IMR-90 (cell line): Measurements from ENCODE around the gene ANO9. TPM values are rescaled to one million over a fixed set of nuclear protein-coding genes. Genes with fewer than 3 reads are reported as not detected.

Experiments used
- ATAC-seq: fragments of 200-7000 bp; cut with Tn5 transposase; 2 replicates; pipeline ENCODE4 v1.9.1; 2020; ENCODE audit warnings: low read depth, mild to moderate bottlenecking, moderate library complexity
- BruUV-seq: library from RNA; stranded (reverse); fragments of 400-500 nt; replicated peaks from 2 replicates; lab custom pipeline; 2021; lab: Mats Ljungman, UMichigan
- CTCF ChIA-PET: fragments of 300-600 bp; formaldehyde crosslinking; extraction: SDS; loops from one replicate; lab custom pipeline; 2021; ENCODE audit warnings: antibody characterized with exemption; lab: Yijun Ruan, JAX
- POLR2A ChIA-PET: fragments of 300-600 bp; sonication (Branson Sonifier 250); formaldehyde crosslinking; loops from one replicate; lab custom pipeline; 2022; ENCODE audit warnings: antibody characterized with exemption; ENCODE audit not compliant: unreplicated experiment; lab: Charles Lee
- DNase-seq: peaks from one replicate; pipeline ENCODE4 v3.0.0; 2013
- H2AFZ ChIP-seq: replicated peaks from 2 replicates; pipeline ENCODE3; 2013; ENCODE audit warnings: low read length, mild to moderate bottlenecking; ENCODE audit not compliant: poor library complexity
- H2AK5ac ChIP-seq: 2 replicates; pipeline ENCODE4 v1.6.1; 2013; ENCODE audit warnings: low read depth, low read length, inconsistent platforms
- H2AK9ac ChIP-seq: replicated peaks from 2 replicates; pipeline ENCODE3; 2013; ENCODE audit warnings: mild to moderate bottlenecking, low read depth, low read length, moderate library complexity; ENCODE audit not compliant: poor library complexity
- H2BK120ac ChIP-seq: 2 replicates; pipeline ENCODE4 v1.6.1; 2013; ENCODE audit warnings: low read depth, low read length, inconsistent platforms
- H2BK15ac ChIP-seq: 3 replicates; pipeline ENCODE4 v1.6.1; 2013; ENCODE audit warnings: low read depth, low read length, inconsistent platforms
- H2BK20ac ChIP-seq: 2 replicates; pipeline ENCODE4 v1.6.1; 2013; ENCODE audit warnings: low read depth, mild to moderate bottlenecking, inconsistent platforms, low read length, moderate library complexity
- H2BK5ac ChIP-seq: 2 replicates; pipeline ENCODE4 v1.6.1; 2013; ENCODE audit warnings: mild to moderate bottlenecking, low read depth, low read length, inconsistent platforms; ENCODE audit not compliant: poor library complexity, severe bottlenecking
- H3K14ac ChIP-seq: replicated peaks from 2 replicates; pipeline ENCODE4 v1.6.1; 2013; ENCODE audit warnings: low read depth, low read length, inconsistent platforms
- H3K18ac ChIP-seq: 2 replicates; pipeline ENCODE4 v1.6.1; 2013; ENCODE audit warnings: low read depth, low read length, control low read depth
- H3K23ac ChIP-seq: 2 replicates; pipeline ENCODE4 v1.6.1; 2013; ENCODE audit warnings: low read depth, low read length, inconsistent platforms
- H3K27ac ChIP-seq: 2 replicates; pipeline ENCODE4 v1.5.1; 2013; ENCODE audit warnings: mild to moderate bottlenecking, control low read depth, low read length; ENCODE audit not compliant: insufficient read depth
- H3K27me3 ChIP-seq: 2 replicates; pipeline ENCODE4 v1.6.1; 2013; ENCODE audit warnings: low read length; ENCODE audit not compliant: control insufficient read depth, insufficient read depth
- H3K36me3 ChIP-seq: 2 replicates; pipeline ENCODE4 v1.6.1; 2013; ENCODE audit warnings: low read length, mixed read lengths; ENCODE audit not compliant: control insufficient read depth, insufficient read depth
- H3K4ac ChIP-seq: 2 replicates; pipeline ENCODE4 v1.6.1; 2013; ENCODE audit warnings: low read depth, low read length, inconsistent platforms
- H3K4me1 ChIP-seq: 2 replicates; pipeline ENCODE4 v1.6.1; 2013; ENCODE audit warnings: low read length, mixed read lengths; ENCODE audit not compliant: control insufficient read depth, insufficient read depth
- H3K4me2 ChIP-seq: 2 replicates; pipeline ENCODE4 v1.6.1; 2013; ENCODE audit warnings: low read depth, mild to moderate bottlenecking, control low read depth, low read length, moderate library complexity
- H3K4me3 ChIP-seq: 2 replicates; pipeline ENCODE4 v1.5.1; 2013; ENCODE audit warnings: low read depth, mild to moderate bottlenecking, control low read depth, low read length, moderate library complexity; ENCODE audit not compliant: insufficient read depth
- H3K56ac ChIP-seq: 2 replicates; pipeline ENCODE4 v1.6.1; 2013; ENCODE audit warnings: low read length, inconsistent platforms; ENCODE audit not compliant: insufficient read depth; ENCODE audit errors: extremely low read depth
- H3K79me1 ChIP-seq, 2 experiments: 2 replicates each; pipeline ENCODE4 v1.6.1; 2013; ENCODE audit warnings: low read length in 2 of 2, inconsistent platforms in 1 of 2, low read depth in 1 of 2
- H3K9ac ChIP-seq: 2 replicates; pipeline ENCODE4 v1.6.1; 2013; ENCODE audit warnings: low read depth, low read length, control low read depth
- H3K9me1 ChIP-seq: 2 replicates; pipeline ENCODE4 v1.6.1; 2013; ENCODE audit warnings: low read length, inconsistent platforms; ENCODE audit not compliant: insufficient read depth
- H3K9me3 ChIP-seq: 2 replicates; pipeline ENCODE4 v1.6.1; 2013; ENCODE audit warnings: low read length; ENCODE audit not compliant: control insufficient read depth, insufficient read depth
- H4K20me1 ChIP-seq: 2 replicates; pipeline ENCODE4 v1.6.1; 2013; ENCODE audit warnings: low read length, inconsistent platforms; ENCODE audit not compliant: insufficient read depth
- H4K5ac ChIP-seq: 2 replicates; pipeline ENCODE4 v1.6.1; 2013; ENCODE audit warnings: mild to moderate bottlenecking, low read depth, low read length, control low read depth
- H4K8ac ChIP-seq, 2 experiments: 2 replicates each; pipeline ENCODE4 v1.6.1; 2013; ENCODE audit warnings: low read depth in 2 of 2, low read length in 2 of 2, control low read depth in 1 of 2, inconsistent platforms in 1 of 2
- H4K91ac ChIP-seq: 2 replicates; pipeline ENCODE4 v1.6.1; 2013; ENCODE audit warnings: low read depth, low read length, inconsistent platforms; ENCODE audit not compliant: insufficient read depth
- BHLHE40 ChIP-seq: fragments of 150-350 bp; IDR thresholded peaks from 2 replicates; pipeline ENCODE4 v1.6.1; 2016; ENCODE audit warnings: mild to moderate bottlenecking, low read depth, low read length
- CEBPB ChIP-seq: IDR thresholded peaks from 2 replicates; pipeline ENCODE4 v1.6.1; 2012; ENCODE audit warnings: low read depth, low read length, improper control_type of control experiment
- CHD1 ChIP-seq: IDR thresholded peaks from 2 replicates; pipeline ENCODE4 v1.6.1; 2012; ENCODE audit warnings: low read depth, low read length, improper control_type of control experiment
- CTCF ChIP-seq: conservative IDR thresholded peaks from 2 replicates; pipeline ENCODE4 v1.5.1; 2012; ENCODE audit warnings: mild to moderate bottlenecking, low read depth, low read length, improper control_type of control experiment
- FOS ChIP-seq: fragments of 150-350 bp; IDR thresholded peaks from 2 replicates; pipeline ENCODE4 v1.6.1; 2016; ENCODE audit warnings: low read depth, low read length
- MAFK ChIP-seq: IDR thresholded peaks from 2 replicates; pipeline ENCODE4 v1.6.1; 2012; ENCODE audit warnings: low read depth, low read length, improper control_type of control experiment
- MXI1 ChIP-seq: IDR thresholded peaks from 2 replicates; pipeline ENCODE4 v1.6.1; 2012; ENCODE audit warnings: low read depth, mild to moderate bottlenecking, low read length, moderate library complexity, borderline replicate concordance
- NFE2L2 ChIP-seq: fragments of 150-350 bp; IDR thresholded peaks from 2 replicates; pipeline ENCODE4 v1.6.1; 2016; ENCODE audit warnings: low read depth, mild to moderate bottlenecking, low read length
- POLR2A ChIP-seq: IDR thresholded peaks from 2 replicates; pipeline ENCODE4 v1.6.1; 2012; ENCODE audit warnings: mild to moderate bottlenecking, low read depth, low read length
- RAD21 ChIP-seq: IDR thresholded peaks from 2 replicates; pipeline ENCODE4 v1.6.1; 2012; ENCODE audit warnings: low read length, improper control_type of control experiment
- RFX5 ChIP-seq: IDR thresholded peaks from 2 replicates; pipeline ENCODE4 v1.8.0; 2012; ENCODE audit warnings: low read depth, mild to moderate bottlenecking, low read length, moderate library complexity
- SMC3 ChIP-seq: fragments of 150-350 bp; IDR thresholded peaks from 2 replicates; pipeline ENCODE4 v1.6.1; 2016; ENCODE audit warnings: low read depth, mild to moderate bottlenecking, antibody characterized with exemption, low read length, moderate library complexity
- WGBS, 2 experiments: methylation state at CpG; one replicate each; pipeline versions ENCODE4 v1.1.5 to v1.1.7; 2013; ENCODE audit warnings: missing lambda C conversion rate in 2 of 2; ENCODE audit not compliant: insufficient read length in 1 of 2; ENCODE audit errors: extremely low coverage in 2 of 2; 5-methylcytosine and 5-hydroxymethylcytosine counted together
- dilution Hi-C: fragments of 300-500 bp; cut with HindIII; formaldehyde crosslinking; loops from one replicate; pipeline ENCODE4 v1.14.3; 2018; ENCODE audit warnings: low sequenced_read_pairs; ENCODE audit not compliant: unreplicated experiment
- in situ Hi-C: fragments of 300-500 bp; cut with MboI; formaldehyde crosslinking; loops from 3 replicates; pipeline ENCODE4 v1.14.3; 2019; ENCODE audit warnings: low sequenced_read_pairs, inconsistent platforms, mixed read lengths
- intact Hi-C: fragments of 100-400 bp; cut with micrococcal nuclease; formaldehyde crosslinking; loops from 2 replicates; pipeline ENCODE4 v1.10.0; 2022
- polyA plus RNA-seq, 3 experiments: library from polyadenylated mRNA; depleted of rRNA; stranded (reverse); fragments of >200 nt; gene quantifications; 2 replicates each; pipeline ENCODE4 v1.2.3, GENCODE V29; 2012; ENCODE audit warnings: low replicate concordance in 1 of 3
- total RNA-seq: library from RNA; depleted of rRNA; stranded (reverse); fragments of >200 nt; gene quantifications from 2 replicates; pipeline ENCODE4 v1.2.3, GENCODE V29; 2012
- TF ChIP-seq, protein P1 (sequence below): fragments of 150-350 bp; IDR thresholded peaks from 2 replicates; pipeline ENCODE4 v1.6.1; 2016; ENCODE audit warnings: low read depth, mild to moderate bottlenecking, low read length, moderate library complexity, borderline replicate concordance
- TF ChIP-seq, protein P2 (sequence below): fragments of 150-350 bp; IDR thresholded peaks from 2 replicates; pipeline ENCODE4 v1.6.1; 2017; ENCODE audit warnings: mild to moderate bottlenecking, antibody characterized with exemption, low read length, low read depth

Gene ANO9
- total and polyA plus RNA-seq, 2 of the 4 experiments (the other 2 are of a cell fraction) = not detected

DNA sequence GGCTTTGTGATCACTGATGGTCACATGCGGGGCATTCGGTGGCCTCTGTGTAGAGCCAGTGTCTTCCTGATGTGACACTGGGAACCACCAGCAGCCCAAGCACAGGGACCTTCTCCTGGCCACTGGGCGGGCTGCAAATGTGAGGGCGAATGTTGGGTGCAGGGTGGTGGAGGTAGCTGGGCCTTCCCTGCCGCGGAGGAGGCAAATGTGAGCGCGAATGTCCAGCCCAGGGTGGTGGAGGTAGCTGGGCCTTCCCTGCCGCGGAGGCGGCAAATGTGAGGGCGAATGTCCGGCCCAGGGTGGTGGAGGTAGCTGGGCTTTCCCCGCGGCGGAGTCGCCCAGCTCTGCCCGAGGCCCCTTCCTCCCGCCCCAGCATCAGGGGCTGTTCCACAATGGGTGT is 31.6 kb upstream of the ANO9 start:
- Histone ChIP-seq H3K4me2 (no peak overlapping the region), H4K20me1 (peaks cover 8% of the 10 kb centered on the region; the same call in 1 of the 2 replicates), H3K27me3 (no peaks in the 10 kb centered on the region), H2BK120ac (no peak overlapping the region), H2BK20ac (no peak overlapping the region), H3K79me1 (peaks cover 18 to 69% of the 10 kb centered on the region in 2 experiments), H3K56ac (no peak overlapping the region), H2AFZ (no peak overlapping the region), H3K4me1 (peaks cover 14% of the 10 kb centered on the region), H3K9me3 (no peaks in the 10 kb centered on the region), H4K5ac (no peak overlapping the region), H2AK5ac (no peak overlapping the region), H2BK5ac (no peak overlapping the region), H2AK9ac (no peak overlapping the region), H3K14ac (no peak overlapping the region), H3K18ac (no peak overlapping the region), H4K91ac (no peak overlapping the region), H3K23ac (no peak overlapping the region), H3K27ac (no peak overlapping the region), H3K4me3 (no peak overlapping the region), H3K36me3 (peaks cover 5% of the 10 kb centered on the region; the same call in 1 of the 2 replicates), H3K4ac (no peak overlapping the region), H4K8ac (no peak overlapping the region), H3K9ac (no peak overlapping the region), H2BK15ac (no peak overlapping the region), H3K9me1 (peaks cover 15% of the 10 kb centered on the region)
- in situ Hi-C loops (no loop called here), dilution Hi-C loops (no loop called here), intact Hi-C loops (no loop called here)
- POLR2A ChIA-PET = no interaction called here
- 99% methylated on average over 7 of the region's 19 CpGs; no CpG with 5 or more reads in 1 of the 2 experiments for WGBS, 2 experiments
- ATAC-seq = no peak
- CTCF ChIA-PET = no interaction called here
- DNase-seq = no peak
- TF ChIP-seq CTCF = no peak
- no peak for TF ChIP-seq CEBPB
- no peak for TF ChIP-seq MAFK
- TF ChIP-seq BHLHE40 = no peak
- TF ChIP-seq POLR2A = no peak
- TF ChIP-seq NFE2L2 = no peak
- no peak for TF ChIP-seq CHD1
- no peak for TF ChIP-seq RAD21
- no peak for TF ChIP-seq MXI1
- no peak for TF ChIP-seq FOS
- TF ChIP-seq RFX5 = no peak
- TF ChIP-seq, protein P1, sequence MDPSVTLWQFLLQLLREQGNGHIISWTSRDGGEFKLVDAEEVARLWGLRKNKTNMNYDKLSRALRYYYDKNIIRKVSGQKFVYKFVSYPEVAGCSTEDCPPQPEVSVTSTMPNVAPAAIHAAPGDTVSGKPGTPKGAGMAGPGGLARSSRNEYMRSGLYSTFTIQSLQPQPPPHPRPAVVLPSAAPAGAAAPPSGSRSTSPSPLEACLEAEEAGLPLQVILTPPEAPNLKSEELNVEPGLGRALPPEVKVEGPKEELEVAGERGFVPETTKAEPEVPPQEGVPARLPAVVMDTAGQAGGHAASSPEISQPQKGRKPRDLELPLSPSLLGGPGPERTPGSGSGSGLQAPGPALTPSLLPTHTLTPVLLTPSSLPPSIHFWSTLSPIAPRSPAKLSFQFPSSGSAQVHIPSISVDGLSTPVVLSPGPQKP = no peak
- TF ChIP-seq SMC3 = no peak
- TF ChIP-seq, protein P2, sequence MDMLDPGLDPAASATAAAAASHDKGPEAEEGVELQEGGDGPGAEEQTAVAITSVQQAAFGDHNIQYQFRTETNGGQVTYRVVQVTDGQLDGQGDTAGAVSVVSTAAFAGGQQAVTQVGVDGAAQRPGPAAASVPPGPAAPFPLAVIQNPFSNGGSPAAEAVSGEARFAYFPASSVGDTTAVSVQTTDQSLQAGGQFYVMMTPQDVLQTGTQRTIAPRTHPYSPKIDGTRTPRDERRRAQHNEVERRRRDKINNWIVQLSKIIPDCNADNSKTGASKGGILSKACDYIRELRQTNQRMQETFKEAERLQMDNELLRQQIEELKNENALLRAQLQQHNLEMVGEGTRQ = no peak
- BruUV-seq = no TSS peak
